ENCODE data around the gene MAST2. TPM values are rescaled to one million over a fixed set of nuclear protein-coding genes. Genes with fewer than 3 reads are reported as not detected.

The MAST2 gene
- total RNA-seq (33.8 and 41.2 TPM in 2 replicates), polyA plus RNA-seq (25.0 and 27.4 TPM in 2 replicates), polyA minus RNA-seq (51.0 and 57.9 TPM in 2 replicates), Bru-seq, nascent RNA (percentile 80 among the genes with signal in this experiment), BruChase-seq, experiment 1, labeled RNA remaining after a 6-hour chase (percentile 66 among the genes with signal in this experiment), BruChase-seq, experiment 2, labeled RNA remaining after a 2-hour chase (percentile 66 among the genes with signal in this experiment)
- polyA plus RNA-seq (2011; cell fraction: cytosol; rRNA removed): 23.9 and 25.5 TPM in 2 replicates
- 127 and 143 TPM in 2 replicates for polyA plus RNA-seq (2011; cell fraction: nucleus; rRNA removed)
- polyA plus RNA-seq (2012): 28.7 and 29.6 TPM in 2 replicates
- polyA minus RNA-seq (2011; cell fraction: cytosol; rRNA and poly(A)+ RNA removed): 26.0 TPM
- 61.1 and 83.4 TPM in 2 replicates for polyA minus RNA-seq (2011; cell fraction: nucleus; rRNA and poly(A)+ RNA removed)
- long read RNA-seq, full-length matches to known transcripts: 9 of 59 reads
- long read RNA-seq, partial matches to known transcripts: 33 of 59 reads
- long read RNA-seq, other reads (novel, unspliced or antisense): 17 of 59 reads

- Histone ChIP-seq H3K27ac (ENCODE audit: insufficient read depth, low read depth, low read length) (peak within 1 kb of the TSS; percentile 93), H3K27me3 (ENCODE audit: control insufficient read depth in 2 of 2, insufficient read depth in 2 of 2, low read length in 2 of 2) (no peaks in the 10 kb centered on the region), H2AFZ (ENCODE audit: low read depth, low read length) (peak within 1 kb of the TSS; percentile 91), H4K20me1 (replicated peaks; ENCODE audit: control insufficient read depth, extremely low read depth, insufficient read depth, low read length) (peaks cover 2% of the 10 kb centered on the region), H3K79me2 (ENCODE audit: control insufficient read depth, insufficient read depth, low read length) (peaks cover 39% of the 10 kb centered on the region), H3K9me3 (replicated peaks; ENCODE audit: control insufficient read depth, insufficient read depth, low read length) (no peaks in the 10 kb centered on the region), H3K36me3 (ENCODE audit: control insufficient read depth in 2 of 2, extremely low read depth in 1 of 2, insufficient read depth in 2 of 2, low read length in 2 of 2) (no peaks in the 10 kb centered on the region), H3K4me3 (replicated peaks in 1 of 3; ENCODE audit: insufficient read depth in 1 of 3, low read depth in 1 of 3, low read length in 3 of 3) (peak within 1 kb of the TSS; percentile 78 to 98 (median 82)), H3K4me2 (ENCODE audit: insufficient read depth, low read length) (peak within 1 kb of the TSS; percentile 100), H3K9ac (replicated peaks; ENCODE audit: extremely low read depth, insufficient read depth, low read length) (peak within 1 kb of the TSS; percentile 86), H3K4me1 (ENCODE audit: control insufficient read depth, extremely low read depth, insufficient read depth, low read length) (peaks cover 24% of the 10 kb centered on the region), H3K9me1 (replicated peaks; ENCODE audit: control insufficient read depth, extremely low read depth, insufficient read depth, low read length) (no peaks in the 10 kb centered on the region)
- intact Hi-C loops (cut with micrococcal nuclease) (loop anchor here (1.0 to 2.0 kb wide), 3 partner anchors 115 to 329 kb away; partner anchors contain the start of genes NASP, PIK3R3 and TMEM69), dilution Hi-C loops (cut with MboI; ENCODE audit: extremely low pct_ligation_motif_present, low sequenced_read_pairs) (no loop called here)
- BruUV-seq (replicated peaks): no TSS peak
- ChIA-PET CTCF (interaction anchor here (0.7 to 1.9 kb wide), 2 partner anchors 117 to 234 kb away, joined by 3 to 4 read pairs; partner anchors contain the start of gene GPBP1L1), POLR2A (interaction anchor here (0.7 kb wide), 1 partner anchor 108 kb away, joined by 4 read pairs; no protein-coding TSS in a partner anchor)
- FAIRE-seq: peak; percentile 70
- peak; percentile 88 for DNase-seq (ENCODE audit: low read depth, low spot score)
- no peak for TF ChIP-seq FOS (IDR thresholded peaks at IDR 0.05; ENCODE audit: borderline replicate concordance, insufficient read depth, low read length)
- peak; percentile 60 for TF ChIP-seq POLR2AphosphoS5 (IDR thresholded peaks at IDR 0.05; ENCODE audit: insufficient read depth, low read depth, low read length)
- TF ChIP-seq CTCF (IDR thresholded peaks at IDR 0.05; ENCODE audit: extremely low read depth in 1 of 2, insufficient read depth in 1 of 2, low read depth in 1 of 2, low read length in 2 of 2): no peak
- no peak for TF ChIP-seq JUN (IDR thresholded peaks at IDR 0.05; ENCODE audit: borderline replicate concordance, insufficient read depth, insufficient read length, low read depth)
- TF ChIP-seq POLR2A (IDR thresholded peaks at IDR 0.05; ENCODE audit: low read depth, low read length): peak; percentile 50
Measured at GRCh38 chr1:45803299-45803780, at the start of gene MAST2. Gene MAST2 (plus strand): TSS chr1:45803612. CDS start chr1:45803896, 284 bp downstream.

All from endothelial cell of umbilical vein (primary cell).